HepG2 (cell line): ENCODE measurements around the gene DAB2. TPM values are rescaled to one million over a fixed set of nuclear protein-coding genes. Genes with fewer than 3 reads are reported as not detected.

Experiments
- ATAC-seq: fragments of 200-7000 bp; cut with Tn5 transposase; 3 replicates; pipeline ENCODE4 v1.9.1; 2020; ENCODE audit warnings: mild to moderate bottlenecking, moderate library complexity
- BruUV-seq: library from RNA; stranded (reverse); fragments of 400-500 nt; replicated peaks from 2 replicates; lab custom pipeline; 2021; lab: Mats Ljungman, UMichigan
- CTCF ChIA-PET: fragments of 300-600 bp; formaldehyde crosslinking; extraction: SDS; loops from one replicate; lab custom pipeline; 2021; ENCODE audit warnings: low total read pairs, inconsistent platforms, low intra/inter-chr PET ratio; lab: Yijun Ruan, JAX
- POLR2A ChIA-PET: fragments of 350-600 bp; sonication (Branson Sonifier 250); formaldehyde crosslinking; loops from one replicate; lab custom pipeline; 2020; ENCODE audit warnings: antibody characterized with exemption, inconsistent platforms; lab: Yijun Ruan, JAX
- DNase-seq: peaks from one replicate; pipeline ENCODE4 v3.0.0-alpha.2; 2015; ENCODE audit warnings: low spot score
- FAIRE-seq: peaks from 3 replicates; lab custom pipeline; 2011; peaks lifted over from hg19 to GRCh38; lab: Jason Lieb, UNC
- H2AFZ ChIP-seq: one replicate; pipeline ENCODE4 v1.6.1; 2011; ENCODE audit warnings: low read length, inconsistent platforms
- H3K27ac ChIP-seq: fragments of 300-600 bp; 3 replicates; pipeline ENCODE4 v1.8.0; 2011; ENCODE audit warnings: mixed run types, mild to moderate bottlenecking, mixed read lengths, low read length, inconsistent platforms; ENCODE audit not compliant: insufficient read depth; ENCODE audit errors: extremely low read length
- H3K27me3 ChIP-seq, 2 experiments: fragments of 200-600 bp in 1 of 2; 2 replicates in 1 of 2; 3 replicates in 1 of 2; pipeline versions ENCODE4 v1.6.0 to v1.8.0; 2011; ENCODE audit warnings: low read length in 2 of 2, mild to moderate bottlenecking in 2 of 2, moderate library complexity in 2 of 2, inconsistent platforms in 1 of 2; ENCODE audit not compliant: insufficient read depth in 2 of 2, control insufficient read depth in 1 of 2
- H3K36me3 ChIP-seq, 2 experiments: fragments of 200-600 bp in 1 of 2; replicated peaks in 1 of 2; 2 replicates in 1 of 2; 3 replicates in 1 of 2; pipeline versions ENCODE4 v1.5.1 to v1.8.0; 2011; ENCODE audit warnings: low read length in 2 of 2, inconsistent platforms in 1 of 2; ENCODE audit not compliant: insufficient read depth in 2 of 2, control insufficient read depth in 1 of 2
- H3K4me1 ChIP-seq: 2 replicates; pipeline ENCODE4 v1.5.1; 2012; ENCODE audit warnings: low read length, inconsistent platforms; ENCODE audit not compliant: insufficient read depth
- H3K4me2 ChIP-seq: 2 replicates; pipeline ENCODE4 v1.6.0; 2011; ENCODE audit warnings: low read depth, low read length, inconsistent platforms
- H3K4me3 ChIP-seq, 3 experiments: fragments of 200-600 bp in 1 of 3; sonication (generic), shearing (Covaris generic) in 1 of 3; replicated peaks in 1 of 3; 2 replicates each; pipeline ENCODE4 v1.5.1; 2011 to 2016; ENCODE audit warnings: low read length in 3 of 3, inconsistent platforms in 2 of 3, low read depth in 2 of 3, mild to moderate bottlenecking in 2 of 3, control low read depth in 1 of 3, mixed read lengths in 1 of 3; ENCODE audit not compliant: insufficient read depth in 1 of 3
- H3K79me2 ChIP-seq: one replicate; pipeline ENCODE4 v1.6.1; 2011; ENCODE audit warnings: low read length, inconsistent platforms; ENCODE audit not compliant: insufficient read depth
- H3K9ac ChIP-seq: 2 replicates; pipeline ENCODE4 v1.6.0; 2011; ENCODE audit warnings: mild to moderate bottlenecking, low read depth, low read length, inconsistent platforms; ENCODE audit not compliant: insufficient read depth
- H3K9me3 ChIP-seq: 2 replicates; pipeline ENCODE4 v1.5.1; 2012; ENCODE audit warnings: mild to moderate bottlenecking, low read length
- H4K20me1 ChIP-seq: 2 replicates; pipeline ENCODE4 v1.6.0; 2011; ENCODE audit warnings: inconsistent platforms, mild to moderate bottlenecking, low read length, moderate library complexity; ENCODE audit not compliant: insufficient read depth
- FLYWCH1 ChIP-seq: sonication (generic); formaldehyde crosslinking; IDR thresholded peaks from 2 replicates; pipeline ENCODE4 v1.8.1; 2023; ENCODE audit warnings: mild to moderate bottlenecking, missing genetic modification reagents
- KLF6 ChIP-seq: IDR thresholded peaks from 2 replicates; pipeline ENCODE4 v1.8.0; 2016; ENCODE audit warnings: missing biosample characterization, missing genetic modification reagents
- MEIS1 ChIP-seq: sonication (generic); formaldehyde crosslinking; IDR thresholded peaks from 2 replicates; pipeline ENCODE4 v1.9.0; 2021; ENCODE audit warnings: mild to moderate bottlenecking, missing genetic modification reagents, moderate library complexity, borderline replicate concordance
- NR3C1 ChIP-seq: sonication (generic); formaldehyde crosslinking; IDR thresholded peaks from 2 replicates; pipeline ENCODE4 v1.4.0; 2020; ENCODE audit warnings: missing genetic modification reagents
- NRL ChIP-seq: sonication (generic); formaldehyde crosslinking; IDR thresholded peaks from 2 replicates; pipeline ENCODE4 v1.5.0; 2020; ENCODE audit warnings: missing genetic modification reagents, mild to moderate bottlenecking, moderate library complexity, borderline replicate concordance
- RORA ChIP-seq: sonication (generic); formaldehyde crosslinking; IDR thresholded peaks from 2 replicates; pipeline ENCODE4 v1.5.0; 2020; ENCODE audit warnings: mild to moderate bottlenecking, missing genetic modification reagents, moderate library complexity
- SATB2 ChIP-seq: sonication (generic); formaldehyde crosslinking; IDR thresholded peaks from 2 replicates; pipeline ENCODE4 v1.5.0; 2020; ENCODE audit warnings: missing genetic modification reagents
- SRSF4 ChIP-seq: fragments of 200-400 bp; formaldehyde crosslinking; IDR thresholded peaks from one replicate; pipeline ENCODE4 v1.6.1; 2018; ENCODE audit warnings: mild to moderate bottlenecking, low read depth, low read length, moderate library complexity; ENCODE audit not compliant: poor library complexity, severe bottlenecking
- TEAD2 ChIP-seq: sonication (generic); formaldehyde crosslinking; IDR thresholded peaks from 2 replicates; pipeline ENCODE4 v1.9.0; 2021; ENCODE audit warnings: missing genetic modification reagents
- TOE1 ChIP-seq: sonication (generic); formaldehyde crosslinking; IDR thresholded peaks from 2 replicates; pipeline ENCODE4 v1.4.0; 2020; ENCODE audit warnings: mild to moderate bottlenecking, missing genetic modification reagents
- XRCC5 ChIP-seq: fragments of 200-400 bp; formaldehyde crosslinking; optimal IDR thresholded peaks from 2 replicates; pipeline ENCODE3; 2017; ENCODE audit warnings: mild to moderate bottlenecking, low read length
- ZBTB42 ChIP-seq: sonication (generic); formaldehyde crosslinking; IDR thresholded peaks from 2 replicates; pipeline ENCODE4 v1.5.0; 2020; ENCODE audit warnings: mild to moderate bottlenecking, missing genetic modification reagents
- ZNF501 ChIP-seq: sonication (generic); formaldehyde crosslinking; IDR thresholded peaks from 2 replicates; pipeline ENCODE4 v1.5.1; 2020; ENCODE audit warnings: mild to moderate bottlenecking, moderate library complexity, missing genetic modification reagents
- ZNF543 ChIP-seq: sonication (generic); formaldehyde crosslinking; IDR thresholded peaks from 2 replicates; pipeline ENCODE4 v1.4.0; 2020; ENCODE audit warnings: mild to moderate bottlenecking, missing genetic modification reagents
- WGBS: methylation state at CpG from one replicate; pipeline ENCODE4 v1.1.6; 2017; ENCODE audit warnings: low lambda C conversion rate; 5-methylcytosine and 5-hydroxymethylcytosine counted together
- in situ Hi-C: cut with HindIII; loops from 2 replicates; pipeline ENCODE4 v1.10.0; 2017; ENCODE audit warnings: low pct_unique_long_range_greater_than_20kb; ENCODE audit not compliant: extremely low pct_ligation_motif_present
- intact Hi-C: fragments of 100-400 bp; cut with micrococcal nuclease; formaldehyde crosslinking; loops from one replicate; pipeline ENCODE4 v1.10.0; 2022; ENCODE audit not compliant: unreplicated experiment
- polyA plus RNA-seq, 8 experiments: library from polyadenylated mRNA; depleted of rRNA in 3 of 8; stranded (reverse) in 7 of 8; unstranded in 1 of 8; fragments of >200 nt; fragmentation: Illumina TruSeq in 4 of 8; extraction: Trizol in 4 of 8; gene quantifications; 2 replicates each; pipeline versions ENCODE4 v1.2.1 to v1.2.3, GENCODE V29; 2011 to 2016; ENCODE audit warnings: low read depth in 4 of 8, missing spikeins in 1 of 8, mixed read lengths in 1 of 8; ENCODE audit not compliant: insufficient read depth in 1 of 8
- total RNA-seq, 5 experiments: library from RNA; depleted of rRNA; stranded (reverse); fragments of >200 nt; fragmentation: Illumina TruSeq; extraction: Trizol; gene quantifications; 2 replicates each; pipeline ENCODE4 v1.2.3, GENCODE V29; 2016; ENCODE audit warnings: low read depth in 1 of 5
- TF ChIP-seq, protein P1 (sequence below): sonication (generic); formaldehyde crosslinking; IDR thresholded peaks from 2 replicates; pipeline ENCODE4 v1.5.1; 2020; ENCODE audit warnings: missing genetic modification reagents, mild to moderate bottlenecking, borderline replicate concordance
- TF ChIP-seq, protein P2 (sequence below): sonication (generic); formaldehyde crosslinking; IDR thresholded peaks from 2 replicates; pipeline ENCODE4 v1.5.0; 2020; ENCODE audit warnings: mild to moderate bottlenecking, low read depth, missing genetic modification reagents, borderline replicate concordance
- TF ChIP-seq, protein P3 (sequence below): fragments of 450-650 bp; IDR thresholded peaks from 2 replicates; pipeline ENCODE4 v1.6.1; 2017
- TF ChIP-seq, protein P4 (sequence below): sonication (generic); formaldehyde crosslinking; IDR thresholded peaks from 2 replicates; pipeline ENCODE4 v1.4.0; 2020; ENCODE audit warnings: missing genetic modification reagents, borderline replicate concordance

The DAB2 gene
- total and polyA plus RNA-seq, 2 of the 13 experiments (the other 11 are each of a cell fraction or from before 2014, with no cell fraction given): 6.4 to 6.5 TPM

DNA sequence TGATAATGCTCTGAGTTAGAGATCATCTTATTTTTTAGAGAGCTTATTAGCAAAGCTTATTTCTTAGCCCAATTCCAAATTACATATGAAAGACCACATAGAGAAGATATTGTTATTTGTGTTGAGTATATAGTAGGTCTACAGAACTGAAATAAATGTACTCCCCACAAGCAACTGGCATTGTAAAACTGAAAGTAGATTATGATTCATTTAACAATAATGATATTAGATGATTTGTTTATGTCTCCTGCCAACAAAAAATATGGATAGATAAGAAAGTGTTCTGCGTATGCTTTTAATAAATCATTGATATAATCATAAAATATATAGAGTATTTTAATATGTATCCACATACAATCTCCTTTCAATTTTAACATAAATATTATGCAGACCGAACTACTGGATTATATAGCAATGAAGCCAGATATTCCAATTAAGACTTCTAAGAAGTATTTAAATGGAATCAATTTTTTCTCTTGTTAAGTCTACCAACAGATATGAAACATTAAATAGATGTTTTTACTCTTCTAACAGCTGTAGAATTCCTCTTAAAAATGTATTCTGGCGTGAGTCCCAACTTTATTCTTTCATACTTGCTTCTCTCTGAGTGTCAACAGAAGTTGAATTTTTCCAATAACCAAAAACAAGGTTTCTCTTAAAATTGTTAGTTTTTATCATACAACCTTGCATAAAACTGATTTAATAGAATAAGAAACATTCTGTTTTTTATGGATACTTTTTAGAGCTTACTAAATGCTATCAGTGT lies 15.6 kb upstream of the DAB2 start:
- CTCF ChIA-PET: no interaction called here
- Histone ChIP-seq H3K79me2 (no peaks in the 10 kb centered on the region), H3K9me3 (no peaks in the 10 kb centered on the region), H3K36me3 (no peaks in the 10 kb centered on the region), H3K27ac (no peak overlapping the region), H3K9ac (no peak overlapping the region), H2AFZ (no peak overlapping the region), H4K20me1 (no peaks in the 10 kb centered on the region), H3K4me1 (peaks cover 12% of the 10 kb centered on the region), H3K27me3 (peaks cover 0 to 1% of the 10 kb centered on the region in 2 experiments; a peak in 1 of 5 replicates), H3K4me2 (no peak overlapping the region), H3K4me3 (no peak overlapping the region)
- intact Hi-C loops (no loop called here), in situ Hi-C loops (no loop called here)
- DNase-seq (no peak), FAIRE-seq (no peak), ATAC-seq (no peak)
- POLR2A ChIA-PET: no interaction called here
- BruUV-seq: no TSS peak
- WGBS: 71% methylated on average over 3 of the region's 3 CpGs
- TF ChIP-seq, protein P1, sequence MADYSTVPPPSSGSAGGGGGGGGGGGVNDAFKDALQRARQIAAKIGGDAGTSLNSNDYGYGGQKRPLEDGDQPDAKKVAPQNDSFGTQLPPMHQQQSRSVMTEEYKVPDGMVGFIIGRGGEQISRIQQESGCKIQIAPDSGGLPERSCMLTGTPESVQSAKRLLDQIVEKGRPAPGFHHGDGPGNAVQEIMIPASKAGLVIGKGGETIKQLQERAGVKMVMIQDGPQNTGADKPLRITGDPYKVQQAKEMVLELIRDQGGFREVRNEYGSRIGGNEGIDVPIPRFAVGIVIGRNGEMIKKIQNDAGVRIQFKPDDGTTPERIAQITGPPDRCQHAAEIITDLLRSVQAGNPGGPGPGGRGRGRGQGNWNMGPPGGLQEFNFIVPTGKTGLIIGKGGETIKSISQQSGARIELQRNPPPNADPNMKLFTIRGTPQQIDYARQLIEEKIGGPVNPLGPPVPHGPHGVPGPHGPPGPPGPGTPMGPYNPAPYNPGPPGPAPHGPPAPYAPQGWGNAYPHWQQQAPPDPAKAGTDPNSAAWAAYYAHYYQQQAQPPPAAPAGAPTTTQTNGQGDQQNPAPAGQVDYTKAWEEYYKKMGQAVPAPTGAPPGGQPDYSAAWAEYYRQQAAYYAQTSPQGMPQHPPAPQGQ (CRISPR knock-in tag): no peak
- TF ChIP-seq KLF6: no peak
- no peak for TF ChIP-seq MEIS1 (CRISPR knock-in tag)
- TF ChIP-seq TEAD2 (CRISPR knock-in tag): no peak
- TF ChIP-seq SRSF4: no peak
- TF ChIP-seq, protein P2, sequence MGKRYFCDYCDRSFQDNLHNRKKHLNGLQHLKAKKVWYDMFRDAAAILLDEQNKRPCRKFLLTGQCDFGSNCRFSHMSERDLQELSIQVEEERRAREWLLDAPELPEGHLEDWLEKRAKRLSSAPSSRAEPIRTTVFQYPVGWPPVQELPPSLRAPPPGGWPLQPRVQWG (CRISPR knock-in tag): no peak
- no peak for TF ChIP-seq SATB2 (CRISPR knock-in tag)
- no peak for TF ChIP-seq FLYWCH1
- no peak for TF ChIP-seq ZNF543 (CRISPR knock-in tag)
- TF ChIP-seq ZBTB42 (CRISPR knock-in tag): no peak
- TF ChIP-seq XRCC5: no peak
- TF ChIP-seq, protein P3, sequence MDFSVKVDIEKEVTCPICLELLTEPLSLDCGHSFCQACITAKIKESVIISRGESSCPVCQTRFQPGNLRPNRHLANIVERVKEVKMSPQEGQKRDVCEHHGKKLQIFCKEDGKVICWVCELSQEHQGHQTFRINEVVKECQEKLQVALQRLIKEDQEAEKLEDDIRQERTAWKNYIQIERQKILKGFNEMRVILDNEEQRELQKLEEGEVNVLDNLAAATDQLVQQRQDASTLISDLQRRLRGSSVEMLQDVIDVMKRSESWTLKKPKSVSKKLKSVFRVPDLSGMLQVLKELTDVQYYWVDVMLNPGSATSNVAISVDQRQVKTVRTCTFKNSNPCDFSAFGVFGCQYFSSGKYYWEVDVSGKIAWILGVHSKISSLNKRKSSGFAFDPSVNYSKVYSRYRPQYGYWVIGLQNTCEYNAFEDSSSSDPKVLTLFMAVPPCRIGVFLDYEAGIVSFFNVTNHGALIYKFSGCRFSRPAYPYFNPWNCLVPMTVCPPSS: no peak
- no peak for TF ChIP-seq TOE1
- TF ChIP-seq RORA (CRISPR knock-in tag): no peak
- no peak for TF ChIP-seq NRL (CRISPR knock-in tag)
- TF ChIP-seq NR3C1 (CRISPR knock-in tag): no peak
- TF ChIP-seq, protein P4, sequence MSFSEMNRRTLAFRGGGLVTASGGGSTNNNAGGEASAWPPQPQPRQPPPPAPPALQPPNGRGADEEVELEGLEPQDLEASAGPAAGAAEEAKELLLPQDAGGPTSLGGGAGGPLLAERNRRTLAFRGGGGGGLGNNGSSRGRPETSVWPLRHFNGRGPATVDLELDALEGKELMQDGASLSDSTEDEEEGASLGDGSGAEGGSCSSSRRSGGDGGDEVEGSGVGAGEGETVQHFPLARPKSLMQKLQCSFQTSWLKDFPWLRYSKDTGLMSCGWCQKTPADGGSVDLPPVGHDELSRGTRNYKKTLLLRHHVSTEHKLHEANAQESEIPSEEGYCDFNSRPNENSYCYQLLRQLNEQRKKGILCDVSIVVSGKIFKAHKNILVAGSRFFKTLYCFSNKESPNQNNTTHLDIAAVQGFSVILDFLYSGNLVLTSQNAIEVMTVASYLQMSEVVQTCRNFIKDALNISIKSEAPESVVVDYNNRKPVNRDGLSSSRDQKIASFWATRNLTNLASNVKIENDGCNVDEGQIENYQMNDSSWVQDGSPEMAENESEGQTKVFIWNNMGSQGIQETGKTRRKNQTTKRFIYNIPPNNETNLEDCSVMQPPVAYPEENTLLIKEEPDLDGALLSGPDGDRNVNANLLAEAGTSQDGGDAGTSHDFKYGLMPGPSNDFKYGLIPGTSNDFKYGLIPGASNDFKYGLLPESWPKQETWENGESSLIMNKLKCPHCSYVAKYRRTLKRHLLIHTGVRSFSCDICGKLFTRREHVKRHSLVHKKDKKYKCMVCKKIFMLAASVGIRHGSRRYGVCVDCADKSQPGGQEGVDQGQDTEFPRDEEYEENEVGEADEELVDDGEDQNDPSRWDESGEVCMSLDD: no peak
- no peak for TF ChIP-seq ZNF501
